ENCODE measurements around the gene SGMS2.
"Not testable (repeated sequence)": the region's sequence is repeated elsewhere in the genome, so short reads cannot be mapped to it uniquely, and the experiment has no call there.

The SGMS2 gene

GRCh38 chr4:107870916-107871786 lies 46.4 kb downstream of the SGMS2 start:
- no peak for DNase-seq

DNA sequence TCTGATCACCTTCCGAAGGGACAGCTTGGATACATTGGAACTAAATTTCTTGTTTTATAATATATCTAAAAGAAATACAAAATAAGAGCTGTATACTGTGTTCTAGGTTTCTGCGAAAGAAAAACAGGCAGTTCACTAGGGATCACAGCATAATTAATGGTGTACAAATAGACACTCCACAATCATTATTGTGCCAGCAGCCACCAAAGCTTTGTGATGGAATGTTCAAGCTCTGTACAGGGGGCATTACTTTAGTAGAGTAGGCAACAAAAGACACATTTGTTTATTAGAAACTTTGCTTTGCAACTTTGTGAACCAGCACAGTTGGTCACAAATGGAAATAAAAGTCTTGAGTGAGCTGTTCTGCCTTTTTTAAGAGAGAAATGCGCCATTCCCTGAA lies 49.3 kb downstream of the SGMS2 start:
- no peak for DNase-seq

- no peak for DNase-seq
Measured at GRCh38 chr4:107876099-107876498, 51.4 kb downstream of the SGMS2 start.

GRCh38 chr4:107877361-107877760 lies 52.6 kb downstream of the SGMS2 start:
- no peak for DNase-seq

GRCh38 chr4:107885865-107886264 lies 61.1 kb downstream of the SGMS2 start:
- DNase-seq = no peak

GRCh38 chr4:107888237-107888636 lies 63.5 kb downstream of the SGMS2 start:
- no peak for DNase-seq

- no peak for DNase-seq
Measured at GRCh38 chr4:107890779-107891178, 66.0 kb downstream of the SGMS2 start.

DNA sequence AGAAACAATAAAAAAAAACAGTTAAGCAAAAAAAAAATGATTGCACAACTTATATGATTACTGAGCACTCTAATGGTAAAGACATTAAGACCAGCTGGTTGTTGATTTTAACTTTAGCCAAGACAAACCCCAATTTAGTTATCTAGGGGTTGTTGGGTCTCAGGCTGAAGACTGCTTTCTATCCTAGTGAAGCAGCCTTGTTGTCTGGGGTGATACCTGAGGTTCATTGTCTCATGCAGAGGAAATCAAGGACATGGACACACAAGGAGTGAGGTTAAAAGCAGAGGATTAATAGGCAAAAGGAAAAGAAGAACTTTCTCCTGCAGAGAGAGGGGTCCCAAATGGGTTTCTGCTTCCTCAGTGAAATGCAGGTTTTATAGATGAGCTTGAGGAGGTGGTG lies 66.6 kb downstream of the SGMS2 start:
- no peak for DNase-seq

DNA sequence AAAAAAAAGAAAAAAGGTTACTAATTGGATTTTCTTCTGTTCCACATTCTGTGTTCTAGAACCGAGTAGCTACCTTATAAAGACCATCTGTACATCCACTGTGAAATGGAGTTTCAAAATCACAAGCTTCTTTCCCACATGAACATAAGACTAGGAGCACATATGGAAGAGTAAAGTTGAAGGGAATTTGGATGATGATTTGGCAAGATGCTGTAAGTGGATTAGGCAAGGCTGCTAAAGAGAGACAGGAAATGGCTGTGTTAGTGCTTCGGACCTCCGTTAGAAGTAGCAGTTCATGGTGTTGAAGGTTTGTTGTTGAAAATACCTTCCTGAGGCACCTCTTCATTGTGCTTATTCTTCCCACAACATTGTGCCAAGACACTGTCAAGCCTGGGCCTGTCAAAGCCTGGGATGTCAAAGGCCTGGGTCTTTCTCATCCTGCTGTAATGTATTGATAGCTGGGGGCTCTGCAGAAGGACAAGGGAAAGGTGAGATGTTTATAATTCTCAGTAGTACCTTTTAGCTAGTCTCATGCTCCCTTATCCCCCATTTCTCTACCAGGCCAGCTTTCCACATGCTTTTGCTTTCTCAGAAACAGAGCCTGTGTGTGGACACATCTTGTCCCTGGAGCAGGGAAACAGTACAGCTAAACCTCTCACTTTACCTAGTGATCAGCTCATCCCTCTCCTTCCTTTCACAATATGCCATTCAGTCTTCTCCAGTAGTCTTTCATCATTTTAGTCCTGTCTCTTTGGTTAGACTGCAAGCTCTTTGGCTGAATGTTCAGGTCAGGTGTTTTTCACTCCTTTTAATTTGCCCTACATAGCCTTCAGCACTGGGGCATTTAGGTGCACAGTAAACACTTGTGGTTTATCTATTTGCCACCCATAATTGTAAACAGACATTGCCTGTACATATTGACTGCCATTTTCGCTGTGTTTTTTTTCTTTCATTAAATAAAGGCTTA lies 68.7 kb downstream of the SGMS2 start:
- DNase-seq = no peak

DNA sequence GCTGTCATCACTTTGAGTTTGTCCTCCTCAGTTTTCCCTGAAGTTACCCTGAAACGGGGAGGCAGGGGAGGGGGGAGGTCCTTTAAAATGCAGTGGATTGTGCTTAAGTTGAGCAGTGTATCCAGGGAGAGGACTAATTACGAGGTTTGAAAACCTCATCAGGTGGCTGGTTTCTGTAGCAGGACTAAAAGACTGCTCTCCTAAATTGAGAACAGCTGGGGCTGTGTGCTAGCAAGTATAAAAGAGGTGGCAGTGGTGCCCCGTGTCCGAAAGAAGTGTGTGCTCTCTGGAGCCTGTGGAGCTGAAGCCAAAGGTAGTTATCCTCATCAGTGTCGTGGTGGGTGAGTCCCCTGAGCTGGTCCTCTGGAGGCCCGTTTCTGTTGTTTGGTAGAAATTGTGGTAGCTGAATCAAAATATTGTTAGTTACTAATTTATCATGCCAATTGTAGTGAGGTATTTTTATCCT lies 69.4 kb downstream of the SGMS2 start:
- no peak for DNase-seq

DNA sequence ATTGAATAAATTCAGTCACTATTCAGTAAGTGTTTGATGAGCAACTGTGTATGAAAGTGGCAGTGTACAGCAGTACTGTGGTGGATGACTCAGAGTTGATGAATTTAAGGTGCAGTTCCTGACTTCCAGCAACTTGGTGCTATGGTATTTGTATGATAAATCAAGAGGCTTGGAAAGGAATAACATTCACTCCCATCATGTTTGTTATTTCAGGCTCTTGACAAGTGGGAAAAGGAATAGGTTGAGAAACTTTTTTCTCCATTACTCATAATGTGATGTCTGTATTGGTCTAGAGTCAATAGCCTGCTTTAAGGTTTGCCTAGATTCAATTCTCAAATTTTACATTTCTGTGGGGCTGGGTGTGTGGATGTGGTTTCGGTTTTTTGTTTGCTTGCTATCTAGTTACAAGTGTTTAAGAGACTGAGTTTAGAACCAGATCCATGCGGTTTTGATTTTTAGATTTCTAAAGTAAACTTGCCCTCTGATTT lies 71.5 kb downstream of the SGMS2 start:
- no peak for DNase-seq

DNA sequence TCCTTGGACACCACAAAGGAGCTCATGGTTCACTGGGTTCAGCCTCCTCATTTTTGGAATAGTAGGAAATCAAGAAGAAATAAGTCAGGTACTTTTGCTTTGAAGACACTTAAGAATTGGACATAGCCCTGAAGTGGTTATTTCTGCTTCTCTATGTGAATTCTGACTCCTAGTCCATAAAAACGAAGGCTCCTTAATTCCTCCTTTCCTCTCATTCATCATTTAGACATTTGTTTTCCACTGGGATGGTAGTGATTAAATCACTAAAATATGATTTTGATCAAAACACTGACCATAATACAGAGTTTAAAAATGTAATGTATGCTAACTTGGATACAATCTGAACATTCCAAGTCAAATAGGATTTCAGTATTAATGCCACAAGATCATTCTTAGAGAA lies 71.9 kb downstream of the SGMS2 start:
- no peak for DNase-seq

GRCh38 chr4:107897823-107898222 lies 73.1 kb downstream of the SGMS2 start:
- no peak for DNase-seq

- DNase-seq = no peak
Measured at GRCh38 chr4:107900067-107900466, 75.3 kb downstream of the SGMS2 start.

DNA sequence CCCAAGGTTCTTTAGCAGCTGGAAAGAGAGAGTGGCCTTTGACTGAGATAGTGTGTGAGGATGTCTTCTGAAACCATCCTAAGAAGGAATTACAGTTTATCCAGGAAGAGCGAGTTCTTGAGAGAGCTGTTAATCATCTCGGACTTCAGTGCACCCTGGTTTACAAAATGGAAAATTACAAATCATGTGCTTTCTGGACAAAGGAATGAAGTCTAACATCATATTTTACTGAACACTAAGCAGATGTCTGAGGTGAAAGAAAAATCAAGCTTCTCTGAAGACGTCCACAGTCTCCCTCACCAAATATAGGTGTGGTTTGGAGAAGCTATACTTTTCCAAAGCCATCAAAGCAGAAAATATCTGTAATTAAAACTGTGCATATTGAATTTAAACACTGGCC lies 75.8 kb downstream of the SGMS2 start:
- DNase-seq = no peak

DNA sequence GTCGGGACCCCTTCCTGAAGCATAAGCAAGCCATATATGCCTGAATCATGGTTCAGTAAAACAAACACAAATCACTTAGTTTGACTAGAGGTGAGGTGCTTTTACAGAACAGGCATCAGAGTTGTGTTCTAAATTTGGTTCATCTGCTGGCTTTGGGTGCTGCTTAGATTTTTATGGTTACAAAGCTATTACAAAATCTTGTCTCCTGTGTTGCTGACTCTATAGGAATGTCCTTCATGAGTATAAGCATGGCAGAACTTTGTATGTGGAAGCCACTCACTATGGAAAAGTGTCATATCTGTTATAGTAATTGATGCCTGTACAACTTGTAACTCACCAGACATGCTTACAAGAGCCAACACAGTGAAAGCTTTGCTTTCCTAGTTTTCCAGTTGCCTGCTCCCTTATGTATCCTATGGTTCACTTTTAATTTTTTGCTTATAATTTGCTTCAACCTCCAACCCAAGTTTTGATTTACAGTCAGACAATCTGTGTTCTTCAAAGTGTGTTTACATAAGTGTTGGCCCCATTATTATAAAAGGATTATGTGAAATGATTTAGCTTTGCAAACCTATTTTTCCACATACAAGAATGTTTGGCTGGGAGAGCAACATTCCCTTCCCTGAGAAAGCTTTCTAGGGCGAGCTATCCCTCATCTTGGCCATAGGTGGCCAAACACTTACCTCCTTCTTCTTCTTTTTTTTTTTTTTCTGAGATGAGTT lies 76.6 kb downstream of the SGMS2 start:
- DNase-seq = no peak

DNA sequence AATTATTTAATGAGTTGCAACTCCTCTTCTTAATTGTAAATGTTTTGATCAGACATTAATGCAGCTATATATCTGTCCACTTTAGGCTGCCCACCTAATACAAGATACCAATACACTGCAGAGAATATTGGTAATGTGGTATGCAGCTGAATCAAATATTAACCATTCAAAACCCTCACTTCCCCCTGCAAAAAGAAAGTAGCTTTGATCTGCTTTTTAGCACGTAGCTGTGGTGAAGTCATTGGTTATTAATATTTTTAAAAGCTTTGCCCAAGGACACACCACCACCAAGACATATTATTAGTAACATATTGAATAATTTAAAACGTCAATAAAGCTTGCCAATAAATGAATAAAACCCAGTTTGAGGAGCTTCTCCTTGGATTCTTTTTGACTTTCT lies 78.0 kb downstream of the SGMS2 start:
- DNase-seq = no peak

- not testable (repeated sequence) for DNase-seq
Measured at GRCh38 chr4:107905082-107905481, 80.3 kb downstream of the SGMS2 start.

GRCh38 chr4:107906458-107907100 lies 81.8 kb downstream of the SGMS2 start:
- no peak for DNase-seq

DNA sequence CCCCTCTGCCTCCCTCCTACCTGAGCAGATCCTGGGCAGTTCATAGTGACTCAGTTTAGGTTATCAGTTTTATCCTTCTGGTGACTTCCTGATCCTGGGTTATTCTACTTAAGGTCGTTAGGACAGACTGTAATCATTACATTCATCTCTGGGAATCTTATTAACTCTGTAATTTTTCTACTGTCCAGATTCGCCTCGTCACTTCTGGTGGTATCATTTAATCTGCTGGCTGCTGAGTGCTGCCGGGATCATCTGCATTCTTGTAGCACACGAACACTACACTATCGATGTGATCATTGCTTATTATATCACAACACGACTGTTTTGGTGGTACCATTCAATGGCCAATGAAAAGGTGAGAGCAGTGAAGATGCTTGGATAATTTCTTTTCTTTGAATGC lies 83.6 kb downstream of the SGMS2 start:
- DNase-seq = no peak

GRCh38 chr4:107913283-107913899 lies 88.7 kb downstream of the SGMS2 start:
- DNase-seq = peak; percentile 35

DNA sequence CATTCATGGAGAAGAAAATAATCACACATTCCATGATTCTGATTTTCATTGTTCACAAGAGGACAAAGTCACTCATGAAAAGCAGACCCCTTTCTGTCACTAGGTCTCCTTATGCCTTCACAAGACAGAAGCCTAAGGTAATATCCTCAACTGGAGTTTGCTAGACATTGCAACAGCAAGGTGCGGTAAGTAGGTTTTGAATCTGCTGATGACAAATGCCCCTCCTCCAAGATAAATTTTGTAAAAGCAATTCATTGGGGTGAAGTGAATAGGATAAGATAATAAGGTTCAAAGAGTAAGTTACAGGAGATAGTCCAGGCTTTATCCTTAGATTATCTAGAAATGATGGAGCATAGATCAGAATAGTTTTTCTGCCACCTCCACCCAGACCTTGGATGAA lies 90.5 kb downstream of the SGMS2 start:
- no peak for DNase-seq
